Activated CD8-positive, alpha-beta memory T cell treated with anti-CD3 and anti-CD28 coated beads for 48 hours (primary cell): Measurements from ENCODE around the gene PTPRS.

Experiments used
- DNase-seq, 3 experiments: peaks; one replicate each; pipeline ENCODE4 v3.0.0-alpha.2; 2020; ENCODE audit warnings: low read depth in 2 of 3, low spot score in 2 of 3

Gene PTPRS

DNA sequence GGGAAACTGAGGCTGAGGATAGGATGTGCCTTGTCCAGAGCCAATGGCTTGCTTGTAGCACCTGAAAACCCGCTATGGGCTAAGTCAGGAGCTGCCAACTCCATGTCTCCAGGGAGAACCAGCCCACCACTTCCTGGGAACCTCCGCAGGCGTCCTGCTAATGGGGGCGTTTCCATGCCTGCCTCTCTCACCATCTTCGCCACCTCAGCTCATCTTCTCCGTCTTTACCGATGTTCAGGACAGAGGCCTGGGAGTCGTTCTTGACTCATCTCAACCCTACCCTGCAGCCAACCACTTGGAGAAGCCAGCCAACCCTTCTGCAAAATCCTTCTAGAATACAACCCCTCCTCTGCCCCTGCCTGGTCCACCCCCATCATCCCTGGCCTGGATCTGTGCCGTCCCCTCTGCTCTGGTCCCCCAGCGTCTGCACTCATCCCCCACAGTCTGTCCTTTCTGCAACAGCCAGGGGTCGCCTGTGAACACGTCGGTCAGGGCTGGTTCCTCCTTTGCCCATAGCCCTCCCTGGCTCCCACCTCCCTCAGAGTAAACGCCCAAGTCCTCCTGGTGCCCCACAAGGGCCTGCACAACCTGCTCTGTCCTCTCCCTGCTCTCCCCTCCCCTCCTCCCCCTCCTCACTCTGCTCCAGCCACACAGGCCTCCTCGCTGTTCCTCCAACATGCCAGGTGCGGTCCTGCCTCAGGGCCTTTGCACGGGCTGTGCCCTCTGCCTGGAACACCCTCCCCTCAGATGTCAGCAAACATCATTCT, 31.0 kb downstream of the PTPRS start:
- DNase-seq, result no peak

DNA sequence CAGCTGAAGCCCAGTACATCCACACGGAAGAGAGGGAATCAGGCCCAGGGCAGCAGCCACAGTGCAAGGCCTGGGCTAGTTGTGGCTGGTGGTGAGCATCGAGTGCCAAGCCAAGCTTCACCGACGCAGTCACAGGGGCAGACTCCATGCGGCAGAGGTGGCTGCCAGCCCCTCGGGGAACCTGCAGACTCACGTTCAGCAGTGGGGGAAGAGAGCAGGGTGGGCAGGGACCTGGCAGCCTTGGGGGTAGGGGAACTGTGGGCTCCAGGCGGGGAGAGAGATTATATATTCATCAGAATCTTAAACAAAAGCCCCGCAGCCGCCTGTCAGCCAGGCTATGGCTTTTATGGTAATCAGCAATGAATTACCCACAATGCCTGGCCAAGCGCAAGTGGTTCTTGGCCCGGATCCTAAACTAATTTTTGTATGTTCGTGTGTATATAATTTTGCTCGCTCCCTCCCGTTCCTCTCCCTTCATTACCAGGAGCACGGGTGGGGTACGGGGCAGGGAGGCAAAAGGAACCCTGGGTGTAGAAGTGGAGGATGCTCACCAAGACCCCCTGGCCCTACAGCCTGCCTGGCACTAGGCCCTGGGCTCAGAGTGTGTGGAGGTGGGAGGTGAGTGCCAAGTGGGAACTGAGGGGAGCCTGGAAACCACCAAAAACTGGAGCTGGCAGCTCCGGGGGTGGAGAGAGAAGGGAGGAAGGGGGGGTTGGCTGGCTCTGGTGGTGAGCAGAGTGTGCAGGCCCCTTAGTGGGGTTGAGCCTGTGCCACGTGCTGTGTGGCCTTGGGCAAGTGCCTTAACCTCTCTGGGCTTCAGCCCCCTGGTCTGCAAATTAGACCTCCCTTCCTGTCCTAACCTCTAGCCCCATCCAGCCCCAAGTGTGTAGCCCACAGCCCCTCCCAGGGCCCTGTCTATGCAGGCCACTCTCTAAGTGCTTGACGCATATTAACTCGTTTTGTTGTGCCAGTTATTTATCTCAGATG, 31.9 kb downstream of the PTPRS start:
- DNase-seq, result no peak

DNA sequence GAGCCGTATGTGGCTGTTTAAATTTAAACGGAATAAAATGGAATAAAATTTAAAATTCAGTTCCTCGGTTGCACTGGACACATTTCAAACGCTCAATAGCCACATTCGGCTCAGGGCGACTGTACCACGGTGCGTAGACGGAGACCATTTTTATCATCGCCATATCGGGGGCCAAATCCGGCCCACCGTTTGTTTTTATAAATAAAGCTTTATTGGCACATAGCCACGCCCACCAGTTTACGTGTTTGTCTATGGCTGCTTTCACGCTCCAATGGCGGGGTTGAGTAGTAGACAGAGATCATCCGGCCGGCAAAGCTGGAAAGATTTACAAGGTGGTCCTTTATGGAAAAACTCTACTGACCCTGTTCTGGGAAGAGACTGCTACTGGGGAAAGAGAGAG, 33.0 kb downstream of the PTPRS start:
- DNase-seq, result no peak

DNA sequence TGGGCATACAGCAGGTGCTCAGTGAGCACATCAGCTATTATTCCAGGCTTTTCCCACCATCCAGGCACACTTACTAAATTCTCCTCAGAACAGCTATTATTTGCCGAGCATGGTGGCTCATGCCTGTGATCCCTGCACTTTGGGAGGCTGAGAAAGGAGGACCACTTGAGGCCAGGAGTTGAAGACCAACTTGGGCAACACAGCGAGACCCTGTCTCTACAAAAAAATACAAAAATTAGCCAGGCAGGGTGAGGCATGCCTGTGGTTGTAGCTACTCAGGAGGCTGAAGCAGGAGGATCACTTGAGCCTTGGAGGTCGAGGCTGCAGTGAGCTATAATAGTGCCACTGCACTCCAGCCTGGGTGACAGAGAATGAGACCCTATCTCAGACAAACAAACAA, 35.4 kb downstream of the PTPRS start:
- DNase-seq, result no peak

DNA sequence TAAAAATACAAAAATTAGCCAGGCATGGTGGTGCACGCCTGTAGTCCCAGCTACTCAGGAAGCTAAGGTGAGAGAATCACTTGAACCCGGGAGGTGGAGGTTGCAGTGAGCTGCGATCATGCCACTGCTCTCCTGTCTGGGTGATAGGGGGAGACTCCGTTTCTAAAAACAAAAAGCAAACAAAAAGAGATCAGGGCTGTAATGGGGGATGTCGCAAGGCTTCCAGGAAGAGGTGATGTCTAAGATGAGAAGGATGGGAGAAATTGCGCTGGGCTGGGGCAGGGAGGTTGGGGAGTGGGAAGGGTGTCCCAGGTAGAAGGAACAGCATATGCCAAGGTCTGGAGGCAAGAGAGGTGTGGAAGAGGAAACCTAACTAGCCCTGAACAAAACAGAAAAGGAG, 36.1 kb downstream of the PTPRS start:
- no peak for DNase-seq

DNA sequence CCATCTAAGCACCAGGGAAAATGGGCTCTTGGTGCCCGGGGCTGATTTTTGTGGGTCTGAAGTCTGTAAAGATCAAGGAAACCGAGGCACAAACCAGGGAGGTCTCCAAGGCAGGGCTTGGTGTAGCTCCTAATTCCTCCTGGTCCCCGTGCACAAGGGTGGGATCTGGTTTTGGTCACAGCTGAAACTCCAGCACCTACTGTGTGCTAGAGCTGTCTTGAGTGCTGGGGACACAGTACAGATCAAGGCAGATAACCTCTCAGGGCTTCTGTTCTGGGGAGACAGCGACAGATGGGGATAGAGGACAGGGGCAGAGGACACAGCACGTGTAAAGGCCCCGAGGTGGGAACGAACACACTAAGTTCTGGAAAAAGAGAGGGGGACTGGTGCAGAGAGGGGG, 37.4 kb downstream of the PTPRS start:
- no peak for DNase-seq

DNA sequence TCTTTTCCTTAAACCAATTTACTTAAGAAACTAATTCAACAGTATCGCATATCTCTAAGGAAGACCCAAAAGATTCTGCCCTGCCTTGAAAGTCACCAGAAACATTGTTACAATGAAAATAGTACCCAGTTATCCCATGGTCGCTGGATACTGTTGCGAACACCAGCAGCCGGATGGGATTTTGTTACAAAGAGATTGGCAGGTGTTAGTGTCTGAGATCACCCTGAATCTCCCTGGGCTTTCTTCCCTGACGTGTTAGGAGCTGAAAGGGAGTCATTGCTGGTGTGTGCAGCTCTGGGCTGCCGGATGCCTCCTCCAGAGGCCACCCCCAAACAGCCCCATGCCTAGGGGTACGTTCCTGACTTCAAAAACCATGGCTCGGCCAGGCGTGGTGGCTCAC, 38.2 kb downstream of the PTPRS start:
- DNase-seq, result no peak

DNA sequence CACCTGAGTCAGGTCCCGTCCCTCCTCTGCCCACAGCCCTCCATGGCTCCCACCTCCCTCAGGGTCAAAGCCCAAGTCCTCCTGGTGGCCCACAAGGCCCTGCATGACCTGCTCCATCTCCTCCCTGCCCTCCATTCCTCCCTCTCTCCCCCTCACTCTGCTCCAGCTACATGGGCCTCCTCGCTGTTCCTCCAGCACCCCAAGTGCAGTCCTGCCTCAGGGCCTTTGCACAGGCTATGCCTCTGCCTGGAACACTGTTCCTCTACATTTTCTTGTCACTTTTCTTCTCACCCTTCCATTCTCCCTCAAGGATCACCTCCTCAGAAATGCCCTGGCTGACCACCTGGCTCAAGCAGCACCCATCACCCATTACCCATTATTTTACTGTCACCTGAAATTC, 41.5 kb downstream of the PTPRS start:
- no peak for DNase-seq

DNA sequence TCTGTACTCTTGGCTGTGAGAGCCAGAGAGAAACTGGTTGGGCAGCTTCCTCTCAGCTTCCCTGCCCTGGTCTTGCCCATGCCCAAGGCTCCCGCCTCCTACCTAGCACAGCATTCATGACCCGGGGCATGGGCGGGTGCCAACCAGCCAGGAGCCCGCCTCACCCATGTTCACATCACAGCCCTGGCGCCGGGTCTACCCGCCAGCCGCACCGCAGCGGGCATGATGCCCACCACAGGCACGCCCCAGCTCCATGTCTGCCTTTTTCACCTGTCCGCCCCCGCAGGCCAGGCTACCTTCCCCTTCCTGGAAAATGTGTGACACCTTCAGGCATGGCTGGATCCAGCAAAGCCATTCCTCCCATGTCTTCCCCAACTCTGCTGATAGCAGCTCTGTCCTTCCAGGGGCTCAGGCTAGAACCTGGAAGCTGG, 42.1 kb downstream of the PTPRS start:
- no peak for DNase-seq

DNA sequence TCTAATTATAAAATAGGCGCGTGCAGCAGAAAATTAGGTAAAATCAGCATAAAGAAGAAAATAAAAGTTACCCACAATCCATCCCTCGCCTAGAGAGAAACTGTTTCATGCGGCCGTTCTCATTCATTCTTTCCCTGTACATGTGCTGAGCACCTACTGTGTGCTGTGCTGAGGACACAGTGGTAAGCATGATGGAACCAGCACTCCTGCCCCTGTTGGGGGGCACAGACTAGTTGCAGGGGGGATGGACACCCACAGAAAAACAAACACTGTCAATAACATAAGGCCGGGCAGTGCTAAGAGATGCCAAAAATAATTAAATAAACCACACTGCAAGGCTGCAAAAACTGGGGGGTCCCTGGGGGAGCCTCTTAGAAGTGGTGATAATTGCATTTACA, 43.3 kb downstream of the PTPRS start:
- no peak for DNase-seq

DNA sequence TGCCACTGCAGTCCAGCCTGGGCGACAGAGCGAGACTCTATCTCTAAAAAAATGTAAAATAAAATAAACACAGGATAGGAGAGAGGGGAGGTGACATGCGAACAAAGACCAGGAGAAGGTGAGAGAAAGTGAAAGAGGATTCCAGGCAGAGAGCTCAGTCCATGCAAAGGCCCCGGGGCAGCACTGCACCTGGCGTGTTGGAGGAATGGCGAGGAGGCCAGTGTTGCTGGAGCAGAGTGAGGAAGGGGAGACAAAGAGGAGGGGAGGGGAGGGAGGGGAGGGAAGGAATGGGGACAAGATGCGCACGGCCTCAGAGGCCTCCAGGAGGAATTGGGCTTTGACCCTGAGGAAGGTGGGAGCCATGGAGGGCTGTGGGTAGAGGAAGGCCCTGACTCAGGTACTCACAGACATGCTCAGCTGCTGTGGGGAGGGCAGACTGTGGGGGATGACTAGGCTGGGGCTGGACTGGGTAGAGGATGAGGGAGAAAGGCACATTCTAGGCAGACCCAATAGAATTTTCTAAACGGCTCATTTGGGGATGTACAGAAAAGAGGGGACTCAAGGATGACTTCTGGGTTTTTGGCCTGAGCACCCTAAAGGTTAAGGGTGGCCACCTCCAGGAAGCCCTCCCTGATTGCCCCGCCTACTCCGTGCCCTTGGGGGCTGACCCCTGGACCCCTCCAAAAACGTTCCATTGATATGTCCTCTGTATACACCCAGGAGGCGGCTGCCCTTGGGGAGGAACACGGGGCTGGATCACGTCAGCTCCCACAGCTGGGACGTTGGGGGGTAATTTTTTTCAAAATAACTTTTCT, 43.9 kb downstream of the PTPRS start:
- DNase-seq, result no peak

DNA sequence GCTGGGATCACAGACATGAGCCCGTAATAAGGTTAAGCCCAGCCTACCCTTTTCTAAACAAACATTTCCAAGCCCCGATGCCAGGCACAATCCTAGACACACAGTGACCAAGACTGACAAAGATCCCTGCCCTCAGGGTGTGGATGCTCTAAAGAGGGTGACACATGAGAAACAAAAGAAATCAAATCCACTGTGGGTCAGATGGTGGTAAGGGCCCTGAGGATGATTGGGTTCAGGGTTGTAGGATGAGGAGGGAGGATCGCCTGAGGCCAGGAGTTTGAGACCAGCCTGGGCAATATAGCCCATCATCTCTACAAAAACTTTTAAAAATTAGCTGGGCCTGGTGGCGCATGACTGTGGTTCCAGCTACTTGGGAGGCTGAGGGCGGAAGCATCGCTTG, 44.6 kb downstream of the PTPRS start:
- no peak for DNase-seq

DNA sequence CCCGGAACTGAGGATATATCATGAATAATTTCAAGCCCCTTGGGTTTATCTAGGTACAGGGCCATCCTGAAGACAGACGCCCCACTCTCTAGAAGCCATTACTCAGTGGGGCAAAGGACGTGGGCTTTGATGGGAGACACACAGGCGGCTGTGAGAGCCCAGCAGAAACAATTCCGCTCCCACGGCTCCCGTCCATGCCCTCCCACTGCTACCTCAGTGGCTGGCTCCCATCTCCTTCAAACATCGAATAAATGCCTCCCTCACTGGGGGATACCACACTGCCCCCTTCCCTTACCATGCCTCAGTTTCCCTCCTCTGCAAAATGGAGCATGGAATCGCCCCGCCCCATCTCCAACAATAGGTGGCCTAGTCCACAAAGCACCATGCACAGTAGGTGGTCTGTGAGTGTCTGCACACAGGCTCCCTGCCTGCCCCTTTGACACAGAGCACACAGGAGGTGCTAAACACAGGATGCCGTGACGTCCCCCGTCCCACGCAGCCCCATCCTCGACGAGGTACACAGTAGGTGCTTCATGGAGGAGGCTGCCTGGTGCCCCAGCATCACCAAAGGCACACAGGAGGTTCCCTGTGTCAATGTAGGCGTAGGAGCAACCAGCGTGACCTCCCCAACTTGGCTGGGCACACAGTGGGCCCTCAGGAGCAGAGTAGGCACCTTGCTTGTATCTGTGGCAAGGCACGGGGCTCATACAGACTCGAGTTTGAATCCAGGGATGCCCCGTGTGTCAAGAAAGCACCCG, 46.0 kb downstream of the PTPRS start:
- DNase-seq, result no peak

DNA sequence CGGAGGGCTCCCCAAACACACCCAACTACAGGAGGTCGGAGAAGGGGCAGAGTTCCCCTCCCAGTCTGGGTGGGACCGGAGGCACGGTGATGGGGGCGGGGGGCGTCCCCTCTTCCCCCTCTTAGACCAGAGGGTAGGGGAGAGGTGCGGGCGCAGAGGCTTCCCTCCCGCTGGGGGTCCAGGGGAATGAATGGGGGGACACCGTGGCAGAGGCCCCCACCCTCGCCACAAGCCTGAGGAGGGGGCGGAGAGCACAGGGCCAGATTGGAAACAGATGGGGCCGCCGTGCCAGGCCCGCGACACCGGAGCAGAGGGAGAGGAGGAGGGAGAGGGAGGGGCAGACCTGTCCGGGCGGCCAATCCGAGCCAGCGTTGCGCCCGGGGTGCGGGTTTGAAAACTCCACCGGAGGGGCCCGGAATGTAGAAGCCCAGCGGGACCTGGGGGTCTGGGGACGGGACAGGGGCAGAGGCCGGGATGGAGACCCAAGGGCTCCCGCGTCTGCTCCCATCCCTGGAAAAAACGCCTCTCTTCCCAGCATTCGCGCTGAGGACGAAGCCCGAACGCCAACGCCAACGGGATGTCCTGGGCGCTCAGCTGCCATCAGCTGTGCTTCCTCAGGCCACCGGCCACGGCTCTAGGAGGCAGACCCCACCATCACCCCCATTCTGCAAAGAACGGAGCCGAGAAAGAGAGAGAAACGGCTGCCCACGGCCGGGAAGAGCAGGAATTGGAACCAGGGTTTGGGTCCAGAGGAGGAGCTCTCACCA, 46.8 kb downstream of the PTPRS start:
- DNase-seq, result no peak

DNA sequence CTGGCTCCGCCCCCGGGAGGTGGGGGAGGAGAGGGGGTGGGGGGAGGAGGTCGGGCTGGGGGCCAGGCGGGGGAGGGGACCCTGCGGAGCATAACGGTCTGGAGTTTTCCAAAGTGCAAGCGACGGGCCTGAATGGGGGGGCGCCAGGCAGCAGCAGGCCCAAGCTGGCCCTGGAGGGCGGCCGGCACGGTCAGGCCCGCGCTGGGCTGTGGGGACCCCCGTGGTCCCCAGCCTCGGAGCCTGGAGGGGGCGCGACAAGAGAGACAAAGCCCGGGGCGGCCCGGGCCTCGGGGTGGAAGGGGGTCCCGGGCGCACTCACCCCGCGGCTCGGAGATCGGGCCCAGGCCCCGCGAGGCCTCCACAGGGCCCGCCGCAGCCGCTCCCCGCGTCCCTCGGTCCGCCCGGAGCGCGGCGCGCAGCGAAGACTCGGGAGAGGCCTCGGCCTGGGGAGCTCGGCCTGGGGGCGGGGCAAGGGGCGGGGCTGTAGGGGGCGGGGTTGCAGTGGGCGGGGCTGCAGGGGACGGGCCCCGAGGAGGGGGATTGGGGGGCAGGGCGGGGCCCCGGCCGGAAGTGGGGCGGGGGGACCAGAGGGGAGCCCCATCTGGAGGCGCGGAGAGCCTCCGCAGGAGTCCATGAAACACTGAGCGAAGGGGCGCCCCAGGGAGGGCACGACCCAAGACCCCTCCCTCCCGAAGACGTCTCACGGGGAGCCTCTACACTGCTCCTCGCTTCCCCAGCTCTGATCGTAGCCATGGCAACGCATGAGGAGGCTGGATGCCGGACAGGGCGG, 47.6 kb downstream of the PTPRS start:
- DNase-seq, result peak in 1 of 3 experiments; percentile 30

DNA sequence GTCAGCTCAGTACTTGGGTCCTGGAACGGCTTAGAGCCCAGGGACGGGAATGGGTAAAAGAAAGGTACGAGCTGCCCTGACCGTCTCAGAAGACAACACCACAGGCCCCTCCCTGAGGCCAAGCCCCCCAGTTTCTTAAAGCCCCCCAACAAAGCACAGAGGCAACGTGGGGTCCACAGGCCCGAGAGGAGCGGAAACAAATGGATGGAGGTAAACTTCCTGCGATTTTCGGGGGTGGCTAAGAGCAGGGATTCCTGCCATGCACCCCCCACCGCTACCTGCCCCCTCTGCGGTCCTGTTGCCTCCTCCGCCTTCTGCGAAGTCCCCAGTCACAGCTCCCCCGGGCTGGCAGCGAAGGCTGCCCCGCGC, 48.2 kb downstream of the PTPRS start:
- DNase-seq, result no peak

DNA sequence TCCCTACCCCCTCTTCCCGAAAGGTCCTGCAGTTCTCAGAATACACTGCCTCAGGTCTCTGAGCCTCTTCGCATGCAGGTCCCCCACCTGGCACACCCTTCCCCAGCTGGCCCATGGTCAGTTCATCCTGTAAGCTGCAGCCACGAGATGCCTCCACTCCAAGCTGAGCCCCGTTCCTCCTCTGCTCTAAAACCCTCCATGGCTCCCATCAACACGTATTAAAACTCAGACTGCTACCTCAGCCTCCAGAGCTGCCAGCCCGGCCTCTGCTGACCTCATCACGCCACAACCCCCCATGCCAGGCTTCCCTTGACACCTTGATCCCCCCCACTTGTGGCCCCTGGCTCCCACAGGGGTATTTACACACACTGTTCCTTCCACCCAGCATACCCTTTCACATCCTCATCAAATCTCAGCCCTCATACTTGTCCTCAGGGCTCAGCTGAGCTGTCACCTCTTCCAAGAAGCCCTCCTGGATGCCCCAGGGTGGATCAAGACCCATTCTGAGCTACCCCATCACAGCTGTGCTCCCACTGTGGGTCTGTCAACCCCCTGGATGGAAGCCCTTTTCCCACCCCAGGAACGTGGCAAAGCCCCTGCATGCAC, 48.9 kb downstream of the PTPRS start:
- DNase-seq, result no peak
